ENCODE data around the gene KLRD1.

DNA sequence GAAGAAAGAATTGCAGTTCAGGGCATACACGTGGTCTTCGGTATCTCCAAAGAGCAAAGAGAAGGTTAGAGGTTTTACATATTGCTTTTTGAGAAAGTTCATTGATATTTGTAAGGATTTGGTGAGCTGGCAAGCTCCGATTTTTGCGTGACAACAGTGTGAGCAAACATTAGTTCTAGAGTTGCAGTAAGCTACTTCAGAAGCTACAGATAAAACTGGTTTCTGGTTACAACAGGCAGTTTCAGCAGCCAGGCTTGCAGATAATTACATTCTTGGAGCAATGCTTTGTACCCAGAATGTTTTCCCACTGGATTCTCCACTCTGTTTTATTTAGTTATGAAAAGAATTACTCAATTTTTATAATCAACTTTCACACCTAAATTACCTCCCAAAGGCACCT, 54.0 kb downstream of the KLRD1 start:
- TF ChIP-seq POLR2A (IDR thresholded peaks at IDR 0.05; ENCODE audit: low read depth, low read length): no peak
- TF ChIP-seq SPI1 (IDR thresholded peaks at IDR 0.05; ENCODE audit: low read depth, low read length): no peak
- TF ChIP-seq POLR2AphosphoS5 (IDR thresholded peaks at IDR 0.05; ENCODE audit: low read depth, low read length): no peak
- TF ChIP-seq TAF1 (IDR thresholded peaks at IDR 0.05; ENCODE audit: low read depth, low read length): no peak
- no peak for TF ChIP-seq POU2F2 (IDR thresholded peaks at IDR 0.05; ENCODE audit: low read depth, low read length)
- TF ChIP-seq PAX5 (IDR thresholded peaks at IDR 0.05; ENCODE audit: insufficient read depth, low read length, severe bottlenecking): no peak
